Liver (tissue), 3 donors: Measurements from ENCODE around the gene CSPG5.

ENCODE experiments used
- JUND ChIP-seq, 2 donors: IDR thresholded peaks; 2 replicates each; pipeline ENCODE4 v1.6.1; 2016; ENCODE audit warnings: antibody characterized with exemption in 2 of 2
- RAD21 ChIP-seq, 2 donors: IDR thresholded peaks; 2 replicates each; pipeline ENCODE4 v1.6.1; 2016; ENCODE audit warnings: antibody characterized with exemption in 2 of 2, mild to moderate bottlenecking in 2 of 2
- RXRA ChIP-seq, 2 donors: IDR thresholded peaks; 2 replicates each; pipeline ENCODE4 v1.6.1; 2017 to 2018; ENCODE audit warnings: antibody characterized with exemption in 2 of 2, mild to moderate bottlenecking in 1 of 2
- YY1 ChIP-seq: IDR thresholded peaks from 2 replicates; pipeline ENCODE4 v1.6.1; 2016; ENCODE audit warnings: antibody characterized with exemption, mild to moderate bottlenecking
- TF ChIP-seq, protein P1 (sequence below): fragments of 150-350 bp; IDR thresholded peaks from 2 replicates; pipeline ENCODE4 v1.5.1; 2017; ENCODE audit warnings: improper control_type of control experiment, low read depth, low read length; ENCODE audit not compliant: missing input control
- TF ChIP-seq, protein P2 (sequence below): IDR thresholded peaks from 2 replicates; pipeline ENCODE4 v1.6.1; 2016; ENCODE audit warnings: antibody characterized with exemption
- TF ChIP-seq, protein P3 (sequence below): IDR thresholded peaks from 2 replicates; pipeline ENCODE4 v1.6.1; 2016; ENCODE audit warnings: antibody characterized with exemption, mild to moderate bottlenecking
- TF ChIP-seq, protein P4 (sequence below): IDR thresholded peaks from 2 replicates; pipeline ENCODE4 v1.6.1; 2016; ENCODE audit warnings: antibody characterized with exemption
- donor health status: healthy.
- donor health status: healthy.

DNA sequence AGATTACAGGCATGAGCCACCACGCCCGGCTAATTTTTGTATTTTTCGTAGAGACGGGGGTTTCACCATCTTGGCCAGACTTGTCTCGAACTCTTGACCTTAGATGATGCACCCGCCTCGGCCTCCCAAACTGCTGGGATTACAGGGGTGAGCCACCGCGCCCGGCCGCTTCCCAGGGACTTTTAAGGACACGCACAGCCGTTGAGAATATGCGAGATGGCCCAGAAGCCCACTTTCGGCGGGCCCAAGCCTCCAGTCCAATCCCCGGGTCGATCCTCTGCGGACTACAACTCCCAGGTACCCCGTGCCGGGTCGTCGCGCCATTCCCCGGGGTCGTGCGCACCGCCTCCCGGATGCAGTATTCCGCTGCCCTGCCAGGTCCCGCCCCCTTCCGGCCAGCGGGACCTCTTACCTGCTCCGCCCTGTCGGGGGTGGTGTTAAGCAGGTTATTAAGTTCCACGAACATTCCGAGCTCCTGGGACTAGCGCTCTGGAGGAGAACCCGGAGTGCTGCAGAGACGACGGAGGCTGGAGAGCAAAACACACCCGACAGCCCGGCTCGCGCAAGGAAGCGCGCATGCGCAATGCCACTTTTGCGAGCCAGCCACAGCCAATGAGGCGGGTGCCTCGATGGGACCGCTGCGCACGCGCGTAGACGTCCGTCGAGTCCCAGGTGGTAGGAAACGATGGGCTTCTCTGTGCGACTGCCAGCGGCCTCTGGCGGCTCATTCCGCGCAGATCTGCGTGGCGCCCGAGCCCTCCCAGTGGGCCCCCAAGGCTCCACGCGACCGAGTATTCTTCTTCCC, 65.3 kb downstream of the CSPG5 start, which contains the start of gene ELP6:
- TF ChIP-seq JUND (IDR thresholded peaks at IDR 0.05) = no peak
- TF ChIP-seq, protein P1, sequence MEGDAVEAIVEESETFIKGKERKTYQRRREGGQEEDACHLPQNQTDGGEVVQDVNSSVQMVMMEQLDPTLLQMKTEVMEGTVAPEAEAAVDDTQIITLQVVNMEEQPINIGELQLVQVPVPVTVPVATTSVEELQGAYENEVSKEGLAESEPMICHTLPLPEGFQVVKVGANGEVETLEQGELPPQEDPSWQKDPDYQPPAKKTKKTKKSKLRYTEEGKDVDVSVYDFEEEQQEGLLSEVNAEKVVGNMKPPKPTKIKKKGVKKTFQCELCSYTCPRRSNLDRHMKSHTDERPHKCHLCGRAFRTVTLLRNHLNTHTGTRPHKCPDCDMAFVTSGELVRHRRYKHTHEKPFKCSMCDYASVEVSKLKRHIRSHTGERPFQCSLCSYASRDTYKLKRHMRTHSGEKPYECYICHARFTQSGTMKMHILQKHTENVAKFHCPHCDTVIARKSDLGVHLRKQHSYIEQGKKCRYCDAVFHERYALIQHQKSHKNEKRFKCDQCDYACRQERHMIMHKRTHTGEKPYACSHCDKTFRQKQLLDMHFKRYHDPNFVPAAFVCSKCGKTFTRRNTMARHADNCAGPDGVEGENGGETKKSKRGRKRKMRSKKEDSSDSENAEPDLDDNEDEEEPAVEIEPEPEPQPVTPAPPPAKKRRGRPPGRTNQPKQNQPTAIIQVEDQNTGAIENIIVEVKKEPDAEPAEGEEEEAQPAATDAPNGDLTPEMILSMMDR = peak; percentile 23
- TF ChIP-seq RAD21 (IDR thresholded peaks at IDR 0.05) = peak; percentile 43 to 54
- TF ChIP-seq YY1 = peak; percentile 95
- TF ChIP-seq, protein P2, sequence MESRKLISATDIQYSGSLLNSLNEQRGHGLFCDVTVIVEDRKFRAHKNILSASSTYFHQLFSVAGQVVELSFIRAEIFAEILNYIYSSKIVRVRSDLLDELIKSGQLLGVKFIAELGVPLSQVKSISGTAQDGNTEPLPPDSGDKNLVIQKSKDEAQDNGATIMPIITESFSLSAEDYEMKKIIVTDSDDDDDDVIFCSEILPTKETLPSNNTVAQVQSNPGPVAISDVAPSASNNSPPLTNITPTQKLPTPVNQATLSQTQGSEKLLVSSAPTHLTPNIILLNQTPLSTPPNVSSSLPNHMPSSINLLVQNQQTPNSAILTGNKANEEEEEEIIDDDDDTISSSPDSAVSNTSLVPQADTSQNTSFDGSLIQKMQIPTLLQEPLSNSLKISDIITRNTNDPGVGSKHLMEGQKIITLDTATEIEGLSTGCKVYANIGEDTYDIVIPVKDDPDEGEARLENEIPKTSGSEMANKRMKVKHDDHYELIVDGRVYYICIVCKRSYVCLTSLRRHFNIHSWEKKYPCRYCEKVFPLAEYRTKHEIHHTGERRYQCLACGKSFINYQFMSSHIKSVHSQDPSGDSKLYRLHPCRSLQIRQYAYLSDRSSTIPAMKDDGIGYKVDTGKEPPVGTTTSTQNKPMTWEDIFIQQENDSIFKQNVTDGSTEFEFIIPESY = peak; percentile 61
- TF ChIP-seq RXRA (IDR thresholded peaks at IDR 0.05) = peak; percentile 53 to 56
- TF ChIP-seq, protein P3, sequence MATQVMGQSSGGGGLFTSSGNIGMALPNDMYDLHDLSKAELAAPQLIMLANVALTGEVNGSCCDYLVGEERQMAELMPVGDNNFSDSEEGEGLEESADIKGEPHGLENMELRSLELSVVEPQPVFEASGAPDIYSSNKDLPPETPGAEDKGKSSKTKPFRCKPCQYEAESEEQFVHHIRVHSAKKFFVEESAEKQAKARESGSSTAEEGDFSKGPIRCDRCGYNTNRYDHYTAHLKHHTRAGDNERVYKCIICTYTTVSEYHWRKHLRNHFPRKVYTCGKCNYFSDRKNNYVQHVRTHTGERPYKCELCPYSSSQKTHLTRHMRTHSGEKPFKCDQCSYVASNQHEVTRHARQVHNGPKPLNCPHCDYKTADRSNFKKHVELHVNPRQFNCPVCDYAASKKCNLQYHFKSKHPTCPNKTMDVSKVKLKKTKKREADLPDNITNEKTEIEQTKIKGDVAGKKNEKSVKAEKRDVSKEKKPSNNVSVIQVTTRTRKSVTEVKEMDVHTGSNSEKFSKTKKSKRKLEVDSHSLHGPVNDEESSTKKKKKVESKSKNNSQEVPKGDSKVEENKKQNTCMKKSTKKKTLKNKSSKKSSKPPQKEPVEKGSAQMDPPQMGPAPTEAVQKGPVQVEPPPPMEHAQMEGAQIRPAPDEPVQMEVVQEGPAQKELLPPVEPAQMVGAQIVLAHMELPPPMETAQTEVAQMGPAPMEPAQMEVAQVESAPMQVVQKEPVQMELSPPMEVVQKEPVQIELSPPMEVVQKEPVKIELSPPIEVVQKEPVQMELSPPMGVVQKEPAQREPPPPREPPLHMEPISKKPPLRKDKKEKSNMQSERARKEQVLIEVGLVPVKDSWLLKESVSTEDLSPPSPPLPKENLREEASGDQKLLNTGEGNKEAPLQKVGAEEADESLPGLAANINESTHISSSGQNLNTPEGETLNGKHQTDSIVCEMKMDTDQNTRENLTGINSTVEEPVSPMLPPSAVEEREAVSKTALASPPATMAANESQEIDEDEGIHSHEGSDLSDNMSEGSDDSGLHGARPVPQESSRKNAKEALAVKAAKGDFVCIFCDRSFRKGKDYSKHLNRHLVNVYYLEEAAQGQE = no peak
- TF ChIP-seq, protein P4, sequence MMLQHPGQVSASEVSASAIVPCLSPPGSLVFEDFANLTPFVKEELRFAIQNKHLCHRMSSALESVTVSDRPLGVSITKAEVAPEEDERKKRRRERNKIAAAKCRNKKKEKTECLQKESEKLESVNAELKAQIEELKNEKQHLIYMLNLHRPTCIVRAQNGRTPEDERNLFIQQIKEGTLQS = no peak
